Erythroblast (primary cell): ENCODE results near the gene OR2G2.
A peak's percentile ranks its signal among the peaks of the same experiment; 100 is the strongest.

Experiments used
- DNase-seq, 2 experiments: peaks; one replicate each; lab custom pipeline; 2025; lab: John Stamatoyannopoulos, UW
- GATA1 ChIP-seq: IDR thresholded peaks from 2 replicates; pipeline ENCODE4 v1.6.1; 2011; ENCODE audit warnings: low read depth, mild to moderate bottlenecking, control low read depth, low read length, moderate library complexity
- POLR2A ChIP-seq: IDR thresholded peaks from 2 replicates; pipeline ENCODE4 v1.6.1; 2011; ENCODE audit warnings: mild to moderate bottlenecking, low read length

OR2G2 gene

GRCh38 chr1:247588060-247588459, at the start of gene OR2G2:
OR2G2 (plus strand) TSS chr1:247588360; CDS start chr1:247588360, 0 bp downstream.
- TF ChIP-seq POLR2A (no peak), GATA1 (no peak)
- no peak for DNase-seq

GRCh38 chr1:247538561-247538960, 49.6 kb upstream of the OR2G2 start:
- no peak for DNase-seq
- TF ChIP-seq POLR2A, result no peak
- no peak for TF ChIP-seq GATA1

- TF ChIP-seq GATA1 (no peak), POLR2A (no peak)
- DNase-seq, result no peak
Measured at GRCh38 chr1:247539215-247539614, 48.9 kb upstream of the OR2G2 start.

- DNase-seq, result no peak
Measured at GRCh38 chr1:247540581-247540980, 47.6 kb upstream of the OR2G2 start.

GRCh38 chr1:247542811-247543210, 45.3 kb upstream of the OR2G2 start:
- no peak for DNase-seq

More at GRCh38 chr1:247540581-247540980, 47.6 kb upstream of the OR2G2 start:
- TF ChIP-seq POLR2A, result no peak
- no peak for TF ChIP-seq GATA1

GRCh38 chr1:247548092-247548491, 40.1 kb upstream of the OR2G2 start:
- DNase-seq, result peak; percentile 81 to 92
- TF ChIP-seq POLR2A (no peak), GATA1 (peak; percentile 83)

More at GRCh38 chr1:247542811-247543210, 45.3 kb upstream of the OR2G2 start:
- no peak for TF ChIP-seq POLR2A
- TF ChIP-seq GATA1, result no peak

- peak; percentile 31 to 49 for DNase-seq
- TF ChIP-seq POLR2A (peak; percentile 80), GATA1 (no peak)
Measured at GRCh38 chr1:247548769-247549182, 39.4 kb upstream of the OR2G2 start, which contains the start of gene GCSAML. GCSAML (plus strand) TSS chr1:247549134; CDS start chr1:247549192, 58 bp downstream.

GRCh38 chr1:247551721-247552120, 36.4 kb upstream of the OR2G2 start:
- TF ChIP-seq POLR2A (no peak), GATA1 (no peak)
- no peak for DNase-seq

- DNase-seq, result peak in 1 of 2 experiments; percentile 6
- no peak for TF ChIP-seq GATA1
- no peak for TF ChIP-seq POLR2A
Measured at GRCh38 chr1:247552231-247552630, 35.9 kb upstream of the OR2G2 start.

- TF ChIP-seq GATA1 (no peak), POLR2A (no peak)
- peak in 1 of 2 experiments; percentile 8 for DNase-seq
Measured at GRCh38 chr1:247557926-247558674, 30.1 kb upstream of the OR2G2 start.

GRCh38 chr1:247561711-247562110, 26.4 kb upstream of the OR2G2 start:
- TF ChIP-seq GATA1, result no peak
- TF ChIP-seq POLR2A, result no peak

GRCh38 chr1:247562198-247562597, 26.0 kb upstream of the OR2G2 start:
- TF ChIP-seq GATA1 (no peak), POLR2A (no peak)
- no peak for DNase-seq

More at GRCh38 chr1:247561711-247562110, 26.4 kb upstream of the OR2G2 start:
- DNase-seq, result no peak

GRCh38 chr1:247574236-247574635, 13.9 kb upstream of the OR2G2 start:
- no peak for DNase-seq
- no peak for TF ChIP-seq POLR2A
- TF ChIP-seq GATA1, result no peak

GRCh38 chr1:247574664-247575063, 13.5 kb upstream of the OR2G2 start:
- DNase-seq, result peak in 1 of 2 experiments; percentile 11
- TF ChIP-seq GATA1, result no peak
- no peak for TF ChIP-seq POLR2A

- DNase-seq, result peak; percentile 38 to 52
- TF ChIP-seq GATA1 (no peak), POLR2A (no peak)
Measured at GRCh38 chr1:247576514-247576913, 11.6 kb upstream of the OR2G2 start.
